HG02938 (cell line): ENCODE results near the gene ABCB6.

Experiments used
- ATAC-seq: cut with Tn5 transposase; IDR thresholded peaks from one replicate; pipeline ENCODE4 v1.9.1; 2021; ENCODE audit warnings: mild to moderate bottlenecking, moderate library complexity; ENCODE audit not compliant: unreplicated experiment

ABCB6 gene

DNA sequence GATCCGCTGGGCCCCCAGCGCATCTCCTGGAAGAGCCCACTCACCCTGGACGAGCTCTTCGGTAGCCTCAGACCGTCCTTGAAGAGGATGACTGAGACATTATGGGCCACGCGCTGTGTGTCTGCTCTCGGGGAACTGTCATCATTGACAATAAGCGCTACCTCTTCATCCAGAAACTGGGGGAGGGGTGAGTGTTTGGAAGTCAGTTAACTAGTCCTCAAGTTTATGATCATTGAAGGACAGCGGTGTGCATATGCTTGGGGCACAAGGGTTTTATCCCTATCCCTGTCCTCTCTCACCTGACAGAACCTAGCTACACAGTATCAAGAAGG is 27.1 kb upstream of the ABCB6 start:
- no peak for ATAC-seq

DNA sequence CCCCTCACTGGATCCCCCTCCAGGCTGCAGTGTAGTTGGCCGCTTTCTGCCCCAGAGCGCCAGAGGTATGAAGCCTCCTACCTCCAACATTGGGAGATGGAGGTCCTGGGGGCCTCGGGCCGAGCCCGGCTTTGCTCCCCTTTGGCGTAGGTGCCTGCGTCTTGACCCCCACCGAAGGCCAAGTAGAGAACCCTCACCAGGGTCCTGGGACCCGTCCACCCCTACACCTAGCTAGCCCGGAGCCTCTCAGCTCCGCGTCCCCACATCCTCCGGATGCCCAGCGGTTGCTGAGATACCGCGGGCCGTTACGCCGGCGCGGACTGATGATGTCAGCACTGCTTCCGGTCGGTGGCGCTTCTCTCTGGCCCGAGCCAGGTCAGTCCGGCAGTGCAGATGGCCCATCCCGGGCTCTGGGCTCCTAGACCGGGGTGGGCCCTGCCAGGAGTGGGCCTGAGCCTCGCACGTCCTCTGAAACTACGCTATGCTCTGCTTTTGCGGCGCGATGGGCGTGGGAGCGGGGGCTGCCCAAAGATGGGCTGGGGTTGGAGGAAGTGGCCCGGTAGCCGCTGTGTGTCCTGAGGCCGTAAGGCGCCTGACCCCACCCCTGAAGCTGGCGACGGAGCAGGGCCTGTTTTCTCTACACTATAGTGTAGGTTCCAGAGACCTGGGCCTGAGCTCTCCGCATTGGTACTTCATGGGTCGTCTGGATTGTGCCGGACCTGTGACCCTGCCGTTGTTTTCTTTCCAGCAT is 26.6 kb upstream of the ABCB6 start, which contains the start of the genes GLB1L and STK16:
GLB1L (minus strand) TSS at position 297 of the 751 bp plus-strand sequence. CDS start 1,871 bp downstream, outside the sequence.
STK16 (plus strand) TSS at position 332 of the 751 bp plus-strand sequence. CDS start 521 bp downstream, outside the sequence.
- ATAC-seq: peak; percentile 64

DNA sequence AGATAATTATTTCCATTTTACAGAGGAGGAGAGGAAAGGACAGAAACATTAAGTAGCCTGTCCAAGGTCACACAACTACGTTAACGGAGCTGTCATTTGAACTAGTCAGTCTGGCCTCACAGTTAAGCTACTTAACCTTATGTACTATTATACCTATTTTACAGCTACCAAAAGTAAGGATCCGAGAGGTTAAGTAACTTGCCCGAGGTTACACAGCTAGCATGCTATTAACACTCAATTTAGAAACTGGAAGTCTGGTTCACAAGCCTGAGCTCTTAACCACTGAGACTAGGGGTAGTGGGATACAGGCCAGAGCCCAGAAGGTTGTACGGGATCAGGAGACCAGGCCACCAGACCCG is 26.0 kb upstream of the ABCB6 start:
- ATAC-seq: no peak

DNA sequence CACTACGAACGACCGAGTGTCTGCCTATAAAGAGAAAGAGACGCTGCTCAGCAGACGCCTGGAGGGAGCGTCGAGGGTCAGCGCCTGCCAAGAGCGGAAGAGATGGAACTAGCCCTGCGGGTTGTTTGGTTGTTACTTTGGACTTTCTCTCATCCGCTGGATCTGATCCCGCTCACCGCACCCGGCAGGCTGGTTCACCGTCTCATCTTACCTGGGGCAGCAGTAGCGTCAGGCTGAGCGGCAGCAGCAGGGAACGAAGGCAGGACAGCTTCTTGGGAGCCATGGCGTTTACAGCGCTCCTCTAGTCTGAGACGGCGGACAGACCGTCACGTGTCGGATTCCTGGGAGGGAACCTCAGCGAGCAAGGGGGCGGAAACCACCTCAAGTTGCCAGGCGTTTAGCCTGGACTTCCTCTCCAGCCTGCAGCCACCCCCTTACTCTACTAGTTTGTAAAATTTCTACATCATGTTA is 24.6 kb upstream of the ABCB6 start:
- ATAC-seq: no peak

DNA sequence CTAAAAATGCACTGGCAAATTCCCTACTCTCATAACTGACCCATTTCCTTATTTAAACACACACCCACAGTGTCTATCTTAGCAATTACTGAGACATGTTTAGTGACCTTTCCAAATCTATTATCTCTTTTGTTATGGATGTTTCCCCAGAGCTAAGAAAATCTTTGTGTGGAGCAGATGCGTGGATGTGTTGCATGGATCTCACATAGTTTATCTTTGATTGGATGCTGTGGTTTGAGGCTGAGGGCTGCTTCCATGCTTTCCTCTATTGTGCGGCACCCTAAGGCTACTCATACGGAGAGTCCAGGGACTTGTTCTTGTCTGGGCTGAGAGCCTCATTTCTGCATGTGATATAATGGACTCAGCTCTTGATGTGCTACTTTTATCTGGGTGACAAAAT is 15.6 kb upstream of the ABCB6 start:
- ATAC-seq: no peak

DNA sequence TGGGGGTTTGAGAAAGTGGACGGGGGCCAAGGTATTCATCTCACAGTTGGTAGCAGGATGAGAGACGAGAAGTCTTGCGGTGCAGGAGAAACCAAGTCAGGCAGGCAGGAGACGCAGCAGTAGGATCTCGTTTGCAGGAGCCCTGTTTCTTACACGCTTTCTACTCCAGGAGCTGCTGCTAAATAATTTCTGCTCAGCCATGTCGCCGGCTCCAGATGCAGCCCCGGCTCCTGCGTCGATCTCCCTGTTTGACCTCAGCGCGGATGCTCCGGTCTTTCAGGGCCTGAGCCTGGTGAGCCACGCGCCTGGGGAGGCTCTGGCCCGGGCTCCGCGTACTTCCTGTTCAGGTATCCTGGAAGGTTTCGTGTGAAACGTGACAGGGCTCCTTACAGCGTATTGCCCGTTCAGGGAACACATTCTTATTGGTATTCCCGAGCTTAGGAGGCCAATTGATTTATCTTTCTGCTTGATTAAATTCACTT is 11.3 kb upstream of the ABCB6 start:
- ATAC-seq: peak; percentile 11

DNA sequence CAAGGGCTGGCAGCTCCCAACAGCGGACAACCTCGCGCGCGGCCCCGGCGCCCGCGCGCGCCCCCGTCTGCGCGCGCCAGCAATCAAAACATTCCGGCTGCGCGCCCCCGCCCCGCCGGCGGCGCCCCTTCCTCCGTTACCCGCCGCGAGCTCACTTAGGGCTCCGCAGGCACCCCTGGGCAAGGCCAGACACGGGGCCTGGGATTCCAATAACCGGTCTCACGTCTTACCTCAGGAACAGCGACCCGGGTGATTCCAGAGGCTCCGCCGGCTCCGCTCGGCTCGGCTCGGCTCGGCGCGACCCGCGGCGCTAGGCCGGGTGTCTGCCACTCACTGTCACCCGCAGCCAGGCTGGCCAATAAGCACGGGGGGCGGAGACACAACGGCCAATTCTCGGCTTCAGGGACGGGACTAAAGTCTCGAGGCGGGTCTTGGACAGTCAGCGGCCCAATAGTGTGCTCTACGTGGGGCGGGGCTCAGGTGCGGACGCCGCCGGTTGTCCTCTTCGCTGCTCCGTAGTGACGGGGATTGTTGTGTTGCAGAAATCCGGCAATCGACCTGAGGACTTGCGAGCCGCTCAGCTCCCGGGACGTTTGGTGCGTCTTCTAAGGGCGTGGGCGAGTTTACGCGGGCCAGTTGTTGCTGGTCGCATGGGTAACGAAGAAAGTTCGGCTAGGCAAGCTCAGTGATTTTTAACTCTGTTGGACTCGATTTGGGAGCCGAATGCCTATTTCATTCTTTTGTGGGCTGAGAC is 10.7 kb upstream of the ABCB6 start, which contains the start of the genes ANKZF1 and ATG9A:
ANKZF1 (plus strand) TSS at position 502 of the 754 bp plus-strand sequence. CDS start 452 bp downstream, outside the sequence.
ATG9A (minus strand) TSS at position 332 of the 754 bp plus-strand sequence. CDS start 1,612 bp downstream, outside the sequence.
- ATAC-seq: peak; percentile 97

DNA sequence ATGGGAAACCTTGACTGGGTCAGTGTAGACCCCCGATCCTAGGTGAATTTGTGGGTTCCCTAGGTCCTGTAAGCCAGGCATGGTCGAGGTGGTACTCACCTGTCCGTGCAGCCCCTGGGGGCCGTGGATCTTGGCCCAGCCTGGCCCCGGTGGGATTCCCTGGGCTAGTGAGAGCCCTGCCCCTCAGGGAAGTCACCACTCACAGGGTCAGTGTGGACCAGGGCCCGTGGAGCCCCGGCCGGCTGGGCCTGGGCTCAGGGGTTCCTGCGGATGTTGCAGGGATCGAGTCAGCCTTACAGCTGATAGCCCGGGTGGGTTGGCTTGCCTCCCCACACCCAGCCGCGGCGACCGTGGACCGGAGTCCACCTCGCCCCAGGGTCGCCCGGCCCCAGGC is 10.2 kb upstream of the ABCB6 start:
- no peak for ATAC-seq

DNA sequence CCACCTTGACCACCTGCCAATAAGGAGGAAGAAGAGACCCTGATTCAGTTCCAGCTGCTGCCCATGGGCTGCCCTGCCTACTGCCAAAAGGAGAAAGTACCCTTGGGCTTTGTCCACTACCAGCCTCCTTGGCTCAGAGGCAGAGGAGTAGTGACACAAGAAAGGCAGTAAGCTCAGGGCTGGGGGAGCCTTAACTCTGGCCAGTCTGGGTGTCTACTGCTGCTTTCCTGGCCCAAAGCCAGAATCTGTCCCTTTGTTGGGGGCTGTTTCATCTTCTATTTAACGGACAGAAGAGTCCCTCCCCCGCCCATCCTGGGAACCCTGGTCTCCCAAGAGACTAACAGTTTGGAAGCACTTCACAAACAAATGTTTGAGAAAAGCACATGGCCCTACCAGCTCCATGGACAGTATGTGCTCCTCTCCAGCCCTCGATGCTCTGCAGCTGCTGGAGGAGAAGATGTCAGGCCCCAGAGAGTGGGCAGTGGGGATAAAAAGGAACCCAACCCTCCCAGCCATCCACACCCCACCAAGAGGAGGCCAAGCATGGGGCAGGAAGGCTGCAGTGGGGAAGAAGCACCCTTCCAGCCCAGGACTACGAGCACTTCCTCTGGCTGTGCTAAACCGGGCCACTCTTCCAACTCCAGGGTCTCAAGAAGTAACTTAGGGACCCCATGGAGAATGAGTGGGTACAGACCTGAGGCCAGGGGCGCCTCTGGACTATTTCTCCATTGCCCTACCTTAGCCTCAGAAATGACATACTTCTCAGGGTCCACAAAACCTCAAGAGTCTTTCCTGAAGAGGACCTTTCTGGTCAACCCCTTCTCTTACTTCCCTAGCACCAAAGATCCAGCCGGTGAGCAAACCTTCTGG is 9.5 kb upstream of the ABCB6 start:
- no peak for ATAC-seq

DNA sequence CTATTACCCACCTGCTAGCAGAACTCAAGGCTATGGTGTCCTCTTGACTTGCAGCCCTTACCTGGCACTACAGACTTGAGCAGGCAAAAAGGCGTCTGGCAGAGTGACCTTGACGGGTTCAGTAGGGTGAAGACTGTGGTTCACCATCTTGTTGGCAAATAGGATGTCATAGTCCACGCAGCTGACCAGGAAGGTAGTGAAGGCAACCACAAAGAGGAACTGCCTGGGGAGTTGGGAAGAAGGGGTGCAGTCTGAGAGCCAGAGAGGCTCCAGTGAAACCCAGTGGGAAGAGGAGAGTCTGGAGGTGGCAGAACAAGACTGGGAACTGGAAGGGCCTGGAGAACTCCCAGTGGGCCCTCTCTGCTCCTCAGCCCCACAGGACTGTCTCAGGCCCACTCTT is 6.6 kb upstream of the ABCB6 start:
- ATAC-seq: no peak

DNA sequence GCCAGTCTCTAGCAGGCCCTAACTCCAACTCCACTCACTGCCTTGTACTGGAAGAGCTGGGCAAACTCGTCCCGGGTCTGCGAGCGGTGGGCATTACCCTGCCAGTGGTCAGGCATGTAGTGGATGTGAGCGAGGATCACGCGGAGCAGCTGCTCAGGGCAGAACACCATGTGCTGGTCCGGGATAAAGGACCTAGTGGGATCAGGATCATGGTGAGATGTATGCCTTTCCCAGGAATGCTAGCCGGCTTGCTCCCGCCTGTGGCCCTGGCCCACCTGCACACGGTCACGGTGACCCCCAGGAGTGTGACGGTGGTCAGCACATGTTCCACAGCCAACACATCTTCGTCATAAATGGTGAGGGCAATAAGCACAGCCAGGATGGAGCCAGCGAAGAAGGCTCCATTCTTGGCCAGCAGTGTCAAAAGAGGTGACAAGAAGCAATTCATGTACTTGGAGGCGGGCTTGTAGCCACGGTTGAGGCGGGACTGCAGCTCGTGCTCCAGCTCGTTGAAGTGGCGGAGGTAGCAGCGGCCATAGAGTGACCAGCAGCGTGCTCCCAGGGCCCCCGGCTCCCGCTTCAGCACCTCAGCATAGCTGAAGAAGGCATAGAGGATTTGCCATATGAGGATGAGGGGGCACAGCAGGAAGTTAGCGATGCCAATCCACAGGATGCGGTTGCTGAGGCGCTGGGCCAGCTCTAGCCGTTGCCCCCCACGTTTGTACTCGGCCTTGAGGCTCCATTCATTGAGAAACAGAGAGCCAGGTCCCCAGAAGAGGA is 5.3 kb upstream of the ABCB6 start:
- ATAC-seq: no peak

DNA sequence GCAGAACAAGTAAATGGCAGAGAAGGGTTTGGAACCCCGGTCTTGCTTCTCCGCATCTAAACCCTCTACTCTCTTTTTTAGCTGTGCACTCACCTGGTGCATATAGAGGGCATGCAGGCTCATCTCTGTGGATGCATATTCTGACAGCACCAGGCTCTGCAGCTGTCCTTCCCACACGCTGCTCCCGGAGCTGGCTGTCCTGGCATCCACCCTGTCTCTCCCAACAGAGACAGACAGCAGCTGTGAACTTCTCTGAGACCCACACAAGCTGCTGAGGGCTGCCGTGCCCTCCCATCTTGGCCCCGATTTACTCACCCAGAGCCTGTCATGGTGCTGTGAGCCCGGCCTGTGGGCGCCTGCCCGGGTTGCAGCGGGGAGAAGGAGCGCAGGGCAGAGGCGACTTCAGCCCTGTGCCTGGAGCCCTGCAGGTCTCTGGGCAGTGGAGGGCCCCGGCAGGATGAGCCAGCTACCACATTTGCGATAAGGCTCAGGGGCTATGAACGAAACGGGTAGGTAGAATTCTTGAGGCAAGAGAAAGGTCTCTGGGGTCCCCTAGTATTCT is 3.3 kb upstream of the ABCB6 start:
- ATAC-seq: no peak

DNA sequence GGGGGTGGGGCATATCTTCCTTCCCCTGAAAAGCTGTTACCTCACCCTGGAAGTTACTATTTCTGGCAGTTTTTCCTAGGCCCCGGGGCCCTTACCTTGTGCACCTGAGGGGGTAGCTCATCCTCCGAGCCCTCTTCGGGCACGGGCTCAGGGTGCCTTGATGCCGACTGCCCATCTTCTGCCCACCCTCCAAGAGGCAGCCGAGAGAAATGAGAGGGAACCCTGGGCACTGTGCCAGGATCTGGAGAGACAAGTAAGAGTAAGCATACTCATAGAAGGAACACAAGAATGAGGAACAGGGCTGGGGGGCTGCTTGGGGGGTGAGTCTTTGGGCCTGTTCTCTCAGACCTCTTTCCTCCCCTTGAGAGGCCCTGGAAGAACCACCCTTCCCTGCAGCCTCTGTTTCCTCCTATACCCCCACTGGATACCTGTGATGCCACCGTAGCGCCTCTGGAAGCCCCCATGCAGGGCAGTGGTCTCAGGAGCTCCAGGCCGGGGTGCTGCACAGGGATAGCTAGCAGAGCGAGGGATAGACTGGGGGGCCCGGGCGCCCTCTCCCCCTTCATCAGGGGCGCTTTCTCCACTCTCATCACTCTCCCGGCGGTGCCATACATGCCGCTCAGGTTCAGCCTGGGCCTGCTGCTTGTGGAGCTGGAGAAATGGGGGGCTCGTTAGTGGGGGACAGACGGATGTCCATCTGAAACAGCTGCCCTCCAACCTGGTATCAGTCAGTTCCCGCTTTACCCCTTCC is 2.1 kb upstream of the ABCB6 start:
- ATAC-seq: no peak

DNA sequence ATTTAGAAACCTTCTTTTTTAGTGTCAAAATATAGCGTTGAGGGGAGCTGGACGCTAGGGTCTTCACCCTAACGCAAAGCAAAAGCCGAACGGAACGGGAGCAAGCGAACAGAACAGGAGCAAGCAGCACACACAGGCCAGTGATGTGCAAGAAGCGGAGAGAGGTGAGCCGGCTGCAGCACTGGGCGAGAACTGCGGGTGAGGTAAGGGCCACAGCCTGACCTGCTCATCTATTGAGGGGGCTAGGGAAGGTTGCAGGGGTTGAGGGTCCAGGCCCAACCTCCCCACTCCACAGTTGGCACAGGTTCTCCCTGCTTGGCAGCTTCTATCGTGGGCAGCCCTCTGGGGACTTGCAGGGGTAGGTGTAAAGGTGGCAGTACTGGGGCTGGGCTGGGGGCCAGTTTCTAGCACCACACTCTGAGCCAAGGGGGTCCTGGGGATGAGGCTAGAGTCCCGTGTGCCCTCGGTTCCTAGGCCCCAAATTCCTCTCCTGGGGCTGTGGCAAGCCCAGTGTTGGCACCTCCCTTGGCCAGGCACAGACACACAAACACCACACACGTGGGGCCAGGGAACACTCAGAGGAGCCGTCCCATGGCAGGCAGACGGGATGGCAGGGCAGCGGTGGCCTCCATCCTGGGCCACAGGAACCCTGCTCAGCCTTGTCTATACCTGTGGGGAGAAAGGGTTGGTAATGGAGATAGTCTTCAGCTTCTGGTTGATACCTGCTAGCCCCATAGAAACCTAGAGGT is 1.2 kb upstream of the ABCB6 start:
- ATAC-seq: no peak

DNA sequence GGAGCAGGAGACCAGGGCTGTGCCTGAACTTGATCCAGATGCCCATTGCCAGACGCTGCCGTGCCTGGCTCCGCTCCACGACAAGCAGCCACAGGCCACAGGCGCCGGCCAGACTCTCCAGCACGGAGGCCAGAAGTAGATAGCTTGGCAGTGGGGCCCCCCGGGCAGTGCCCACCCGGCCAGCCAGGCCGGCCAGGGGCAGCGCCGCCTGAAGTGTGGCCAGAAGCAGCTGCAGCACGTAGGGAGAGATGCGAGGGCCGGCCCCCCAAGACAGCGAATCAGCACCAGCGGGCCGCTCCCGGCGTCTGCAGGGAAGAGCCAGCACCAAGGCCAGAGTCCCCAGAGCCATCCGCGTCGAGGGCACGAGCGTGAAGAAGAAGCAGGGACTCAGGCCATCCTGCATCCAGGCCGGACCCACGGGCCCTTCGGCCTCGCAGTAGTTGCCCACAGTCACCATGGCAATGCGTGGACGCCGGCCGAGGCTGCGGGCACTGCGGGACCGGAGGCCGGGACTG is 484 bp downstream of the ABCB6 start:
- peak; percentile 25 for ATAC-seq

DNA sequence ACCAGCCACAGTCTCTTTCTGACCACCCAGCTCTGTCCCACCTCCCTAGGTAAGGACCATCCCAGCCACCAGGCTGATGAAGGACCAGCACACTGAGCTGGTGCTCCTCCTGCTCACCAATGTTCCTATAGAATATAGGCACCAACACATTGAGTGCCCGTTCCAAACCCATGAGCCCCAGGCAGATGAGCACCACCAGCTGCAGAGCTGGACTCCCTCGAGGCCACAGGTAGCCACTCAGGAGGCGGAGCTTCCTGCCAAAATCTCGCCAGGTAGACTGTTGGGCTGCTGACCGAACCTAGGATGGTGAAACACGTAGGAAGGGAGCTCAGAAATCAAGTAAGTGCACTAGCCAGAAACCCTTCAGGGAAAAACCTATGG is 2.2 kb downstream of the ABCB6 start:
- no peak for ATAC-seq

DNA sequence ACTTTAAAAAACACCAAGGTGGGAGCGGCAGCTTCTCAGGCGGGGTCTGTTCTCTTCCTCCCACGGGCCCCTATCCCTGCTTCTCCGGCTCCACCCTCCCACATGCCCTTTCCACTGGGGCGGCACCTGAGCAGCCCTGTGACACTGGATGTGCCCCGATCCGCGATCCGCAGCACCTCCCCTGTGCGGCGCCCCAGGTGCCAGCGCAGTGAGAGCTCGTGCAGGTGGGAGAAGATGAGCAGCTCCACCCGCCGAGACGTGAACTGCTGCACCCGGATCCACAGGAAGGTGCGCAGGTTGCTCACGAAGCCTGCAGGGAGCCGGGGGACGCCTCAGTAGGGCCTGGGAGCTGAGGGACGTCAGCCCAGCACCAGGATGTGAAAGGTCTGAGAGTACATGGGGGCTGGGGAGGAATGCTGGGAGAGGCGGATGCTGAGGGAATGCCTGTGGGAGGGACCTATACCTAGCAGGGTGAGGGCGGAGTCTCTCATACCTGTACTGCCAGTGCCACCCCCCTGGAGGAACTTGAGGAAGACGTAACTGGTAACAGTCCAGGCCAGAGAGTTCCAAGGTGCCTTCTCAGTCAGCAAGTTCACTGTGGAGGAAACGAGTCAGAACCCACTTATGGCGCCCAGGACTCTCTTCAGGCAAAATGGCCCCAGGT is 2.8 kb downstream of the ABCB6 start:
- ATAC-seq: no peak

DNA sequence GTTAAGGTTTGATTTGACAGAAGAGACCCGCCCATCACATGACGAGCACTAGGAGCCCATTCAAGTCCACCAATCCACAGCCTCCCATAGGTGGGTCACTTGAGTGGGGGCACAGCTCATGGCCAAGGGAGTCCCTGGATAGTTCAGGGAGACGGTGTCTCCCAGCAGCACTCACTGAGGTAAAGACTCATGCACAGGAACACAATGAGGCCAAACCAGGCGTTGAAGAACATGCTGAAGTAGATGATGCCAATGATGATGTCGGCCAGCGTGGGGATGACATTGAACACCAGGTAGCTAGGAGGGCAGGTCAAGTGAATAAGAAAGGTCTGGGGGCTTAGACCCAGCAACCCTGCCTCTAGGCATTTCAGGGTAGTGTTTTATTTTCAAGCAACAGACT is 4.0 kb downstream of the ABCB6 start:
- ATAC-seq: no peak
